IPS-20b (cell line): ENCODE results near the gene COBLL1.

ENCODE experiments used
- H3K27ac ChIP-seq: one replicate; pipeline ENCODE4 v1.5.1; 2013; ENCODE audit warnings: low read length
- H3K27me3 ChIP-seq: 2 replicates; pipeline ENCODE4 v1.6.1; 2013; ENCODE audit warnings: mild to moderate bottlenecking, low read length, inconsistent platforms; ENCODE audit not compliant: insufficient read depth
- H3K36me3 ChIP-seq: 2 replicates; pipeline ENCODE4 v1.6.1; 2013; ENCODE audit warnings: low read depth, mild to moderate bottlenecking, inconsistent platforms, low read length, moderate library complexity; ENCODE audit not compliant: insufficient read depth
- H3K4me1 ChIP-seq: 2 replicates; pipeline ENCODE4 v1.6.1; 2013; ENCODE audit warnings: mild to moderate bottlenecking, control low read depth, inconsistent platforms, low read length, moderate library complexity; ENCODE audit not compliant: insufficient read depth
- H3K4me3 ChIP-seq: 2 replicates; pipeline ENCODE4 v1.5.1; 2013; ENCODE audit warnings: mild to moderate bottlenecking, low read length, inconsistent platforms
- H3K9ac ChIP-seq: 2 replicates; pipeline ENCODE4 v1.6.1; 2013; ENCODE audit warnings: low read depth, mild to moderate bottlenecking, inconsistent platforms, low read length, moderate library complexity
- H3K9me3 ChIP-seq: 2 replicates; pipeline ENCODE4 v1.6.1; 2013; ENCODE audit warnings: mild to moderate bottlenecking, low read depth, low read length, inconsistent platforms; ENCODE audit not compliant: insufficient read depth

Gene COBLL1

DNA sequence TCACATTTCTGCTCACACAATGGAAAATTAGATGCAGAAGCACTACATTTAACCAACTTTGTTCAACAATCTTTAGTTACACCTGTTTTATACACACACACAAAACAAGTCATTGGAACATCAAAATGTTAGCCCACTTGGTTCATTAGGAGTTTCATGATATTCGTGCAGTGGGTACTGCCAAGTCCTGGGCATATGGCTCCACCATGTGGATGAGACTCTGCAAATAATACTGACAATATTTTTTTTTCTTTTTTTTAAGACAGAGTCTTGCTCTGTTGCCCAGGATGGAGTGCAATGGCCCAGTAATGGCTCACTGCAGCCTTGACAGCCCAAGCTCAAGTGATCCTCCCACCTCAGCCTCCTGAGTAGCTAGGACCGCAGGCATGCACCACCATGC, 185.9 kb downstream of the COBLL1 start:
- H3K27ac ChIP-seq, result no peak overlapping the region

DNA sequence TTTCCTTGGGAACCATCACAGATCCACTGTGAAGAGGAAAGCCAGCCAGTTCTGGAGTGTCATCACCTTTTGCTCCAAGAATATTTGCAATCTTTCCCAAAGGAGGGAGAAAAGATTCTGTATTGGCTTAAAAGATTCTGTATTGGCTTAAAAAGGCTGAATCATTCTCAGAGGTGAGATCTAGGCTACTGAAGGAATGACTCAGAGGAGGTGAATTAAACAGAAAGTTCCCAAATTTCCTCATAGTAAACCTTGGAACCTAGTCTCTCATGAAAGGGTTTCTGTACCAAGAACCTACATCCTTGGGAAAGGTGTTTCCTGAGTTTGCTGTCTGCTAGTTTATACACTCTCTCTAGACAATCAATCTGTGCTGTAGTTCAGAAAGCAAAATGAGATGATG, 186.3 kb downstream of the COBLL1 start:
- Histone ChIP-seq H3K27ac (no peak overlapping the region), H3K4me1 (peaks cover 6% of the 10 kb centered on the region; the same call in 1 of the 2 replicates), H3K36me3 (no peaks in the 10 kb centered on the region), H3K4me3 (no peak overlapping the region), H3K9me3 (peaks cover under 1% of the 10 kb centered on the region; the same call in 1 of the 2 replicates), H3K9ac (no peak overlapping the region), H3K27me3 (peaks cover 16% of the 10 kb centered on the region; the same call in 1 of the 2 replicates)

More for the DNA sequence above, 185.9 kb downstream of the COBLL1 start:
- Histone ChIP-seq H3K36me3 (no peaks in the 10 kb centered on the region), H3K27me3 (peaks cover 16% of the 10 kb centered on the region; the same call in 1 of the 2 replicates), H3K9me3 (no peaks in the 10 kb centered on the region), H3K4me1 (peaks cover 6% of the 10 kb centered on the region; the same call in 1 of the 2 replicates), H3K9ac (no peak overlapping the region), H3K4me3 (no peak overlapping the region)

- H3K4me3 ChIP-seq, result no peak overlapping the region
- H3K9me3 ChIP-seq, result peaks cover 28% of the 10 kb centered on the region
- H3K36me3 ChIP-seq, result no peaks in the 10 kb centered on the region
- H3K4me1 ChIP-seq, result peaks cover 3% of the 10 kb centered on the region; the same call in 1 of the 2 replicates
- no peak overlapping the region for H3K27ac ChIP-seq
- peaks cover 20% of the 10 kb centered on the region; the same call in 1 of the 2 replicates for H3K27me3 ChIP-seq
- no peak overlapping the region for H3K9ac ChIP-seq
Measured at GRCh38 chr2:164651361-164651760, 190.3 kb downstream of the COBLL1 start.

DNA sequence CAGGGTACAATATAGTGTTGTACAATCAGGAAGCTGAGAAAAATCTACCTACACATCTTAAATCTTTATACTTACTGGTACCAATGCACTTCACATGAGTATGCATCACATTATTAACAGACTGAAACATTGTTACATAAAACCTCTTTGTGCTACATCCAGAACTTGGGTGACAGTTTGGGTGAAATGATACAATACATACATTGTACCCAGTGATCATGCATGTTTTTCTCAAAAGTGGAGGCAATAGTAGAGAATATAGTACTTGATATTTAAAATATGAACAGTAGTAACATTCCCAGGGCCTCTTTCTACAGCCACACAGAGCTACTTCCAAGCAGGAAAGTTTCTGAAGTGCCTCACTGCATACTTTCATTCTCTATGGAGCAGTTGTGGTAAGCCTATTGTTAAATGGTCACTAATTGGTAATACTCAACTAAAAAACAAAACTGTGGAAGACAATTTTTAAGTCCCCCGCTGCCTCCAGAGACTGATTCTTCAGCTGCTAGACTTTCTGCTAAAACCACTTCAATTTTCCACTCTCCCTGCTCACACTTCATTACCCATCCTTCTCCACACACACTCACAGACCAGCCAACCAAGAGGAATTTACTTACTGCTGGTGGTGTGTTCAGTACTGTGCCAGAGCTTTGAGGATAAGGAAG, 197.5 kb downstream of the COBLL1 start:
- no peak overlapping the region for H3K27ac ChIP-seq
- H3K27me3 ChIP-seq, result no peaks in the 10 kb centered on the region; the same call in 1 of the 2 replicates
- H3K4me3 ChIP-seq, result no peak overlapping the region
- no peaks in the 10 kb centered on the region for H3K36me3 ChIP-seq
- H3K9me3 ChIP-seq, result peaks cover 16% of the 10 kb centered on the region; the same call in 1 of the 2 replicates
- H3K9ac ChIP-seq, result no peak overlapping the region
- no peaks in the 10 kb centered on the region for H3K4me1 ChIP-seq

DNA sequence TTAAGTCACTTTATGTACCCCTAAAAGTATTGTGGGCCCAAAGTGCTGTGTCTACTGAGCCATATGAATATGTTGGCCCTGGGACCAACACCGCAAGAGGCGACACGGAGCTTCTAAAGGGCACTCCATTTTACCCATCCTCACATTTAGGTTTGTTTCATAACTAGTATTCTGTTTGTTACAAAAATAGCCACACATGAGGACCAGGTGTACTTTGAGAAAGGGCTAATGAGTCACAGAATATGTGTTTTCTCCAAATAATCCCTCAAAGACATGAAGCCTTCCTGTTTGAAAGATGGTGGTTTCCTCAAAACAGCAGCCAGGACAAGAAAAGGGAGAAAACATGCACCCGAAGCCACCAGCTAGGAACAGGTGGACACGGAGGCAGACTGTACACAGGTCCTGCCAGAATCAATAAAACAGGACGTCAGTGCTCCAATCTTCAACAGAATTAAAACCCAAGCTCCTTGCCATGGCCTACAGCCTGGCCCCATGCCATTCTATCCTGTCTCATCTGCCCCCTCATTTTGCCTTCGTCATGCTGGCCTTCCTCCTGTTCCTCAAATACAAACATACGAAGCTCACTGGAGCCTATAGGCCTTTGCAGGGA, 198.6 kb downstream of the COBLL1 start:
- Histone ChIP-seq H3K9me3 (0 out of 2 replicates have a peak, but pooled peaks cover 6% of the 10 kb centered on the region), H3K9ac (no peak overlapping the region), H3K4me3 (no peak overlapping the region), H3K27ac (no peak overlapping the region), H3K27me3 (no peaks in the 10 kb centered on the region), H3K4me1 (0 out of 2 replicates have a peak, but pooled peaks cover 2% of the 10 kb centered on the region), H3K36me3 (no peaks in the 10 kb centered on the region)

- H3K9ac ChIP-seq, result no peak overlapping the region
- no peaks in the 10 kb centered on the region for H3K9me3 ChIP-seq
- no peaks in the 10 kb centered on the region for H3K27me3 ChIP-seq
- no peak overlapping the region for H3K27ac ChIP-seq
- 0 out of 2 replicates have a peak, but pooled peaks cover 2% of the 10 kb centered on the region for H3K4me1 ChIP-seq
- no peaks in the 10 kb centered on the region for H3K36me3 ChIP-seq
- H3K4me3 ChIP-seq, result no peak overlapping the region
Measured at GRCh38 chr2:164642268-164642667, 199.4 kb downstream of the COBLL1 start.
